Body of pancreas (tissue), 4 donors: ENCODE data around the gene SIRT7.

ENCODE experiments used
- POLR2A ChIP-seq, 3 donors: fragments of 450-650 bp; IDR thresholded peaks; one replicate each; pipeline ENCODE4 v1.6.1; 2016; ENCODE audit warnings: antibody characterized with exemption in 3 of 3, mild to moderate bottlenecking in 2 of 3
- TF ChIP-seq, protein P1 (sequence below), 7 experiments: fragments of 450-650 bp in 4 of 7; fragments of 200-600 bp in 3 of 7; sonication (generic) in 3 of 7; IDR thresholded peaks; one replicate each; pipeline ENCODE4 v1.5.1; 2016 to 2019; ENCODE audit warnings: antibody characterized with exemption in 7 of 7

GRCh38 chr17:81884520-81884919 is 33.5 kb downstream of the SIRT7 start:
- TF ChIP-seq, protein P1, sequence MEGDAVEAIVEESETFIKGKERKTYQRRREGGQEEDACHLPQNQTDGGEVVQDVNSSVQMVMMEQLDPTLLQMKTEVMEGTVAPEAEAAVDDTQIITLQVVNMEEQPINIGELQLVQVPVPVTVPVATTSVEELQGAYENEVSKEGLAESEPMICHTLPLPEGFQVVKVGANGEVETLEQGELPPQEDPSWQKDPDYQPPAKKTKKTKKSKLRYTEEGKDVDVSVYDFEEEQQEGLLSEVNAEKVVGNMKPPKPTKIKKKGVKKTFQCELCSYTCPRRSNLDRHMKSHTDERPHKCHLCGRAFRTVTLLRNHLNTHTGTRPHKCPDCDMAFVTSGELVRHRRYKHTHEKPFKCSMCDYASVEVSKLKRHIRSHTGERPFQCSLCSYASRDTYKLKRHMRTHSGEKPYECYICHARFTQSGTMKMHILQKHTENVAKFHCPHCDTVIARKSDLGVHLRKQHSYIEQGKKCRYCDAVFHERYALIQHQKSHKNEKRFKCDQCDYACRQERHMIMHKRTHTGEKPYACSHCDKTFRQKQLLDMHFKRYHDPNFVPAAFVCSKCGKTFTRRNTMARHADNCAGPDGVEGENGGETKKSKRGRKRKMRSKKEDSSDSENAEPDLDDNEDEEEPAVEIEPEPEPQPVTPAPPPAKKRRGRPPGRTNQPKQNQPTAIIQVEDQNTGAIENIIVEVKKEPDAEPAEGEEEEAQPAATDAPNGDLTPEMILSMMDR (IDR thresholded peaks at IDR 0.05) = no peak
- no peak for TF ChIP-seq POLR2A (IDR thresholded peaks at IDR 0.05)
